ENCODE results near the gene TFEC.

The TFEC gene

DNA sequence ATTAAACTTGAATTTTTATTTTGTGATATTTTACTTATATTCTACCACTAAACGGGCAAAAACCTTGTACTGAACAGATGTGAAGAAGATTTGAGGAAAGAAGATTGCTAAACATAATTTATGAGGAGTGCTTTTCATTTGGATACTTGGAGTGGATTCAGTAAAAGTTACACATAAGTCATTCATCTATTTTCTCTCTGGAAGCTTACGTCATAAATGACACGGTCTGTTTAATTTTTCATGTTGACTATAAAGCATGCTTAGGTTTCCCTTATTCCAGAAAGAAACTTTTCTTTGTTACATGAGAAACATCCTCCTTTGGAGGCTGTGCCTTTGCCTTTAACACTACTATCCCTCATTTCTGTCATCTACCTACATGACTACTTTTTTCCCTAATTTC is 53.9 kb downstream of the TFEC start:
- no peak for DNase-seq
- H3K79me1 ChIP-seq (ENCODE audit: low read length): no peaks in the 10 kb centered on the region
- H3K27me3 ChIP-seq (ENCODE audit: insufficient read depth, low read length): no peaks in the 10 kb centered on the region
- no peak overlapping the region for H2BK5ac ChIP-seq (ENCODE audit: low read depth, low read length, poor library complexity)
- no peaks in the 10 kb centered on the region for H3K36me3 ChIP-seq (ENCODE audit: control insufficient read depth in 1 of 2, insufficient read depth in 2 of 2, low read length in 2 of 2)
- H3K79me2 ChIP-seq (ENCODE audit: control insufficient read depth, insufficient read depth, low read length, poor library complexity): no peaks in the 10 kb centered on the region
- no peak overlapping the region for H3K27ac ChIP-seq (ENCODE audit: low read depth, low read length)
- no peak overlapping the region for H3K23ac ChIP-seq (ENCODE audit: low read length)
- H3K4ac ChIP-seq (ENCODE audit: low read depth, low read length): no peak overlapping the region
- no peak overlapping the region for H3K4me2 ChIP-seq (ENCODE audit: low read length)
- H2BK12ac ChIP-seq (ENCODE audit: low read length): no peak overlapping the region
- no peak overlapping the region for H3K4me3 ChIP-seq (ENCODE audit: low read depth, low read length)
- H3K18ac ChIP-seq (ENCODE audit: low read length): no peak overlapping the region
- H3K9ac ChIP-seq (ENCODE audit: low read length): no peak overlapping the region
- H4K91ac ChIP-seq (ENCODE audit: low read depth, low read length): no peak overlapping the region
- H4K12ac ChIP-seq (ENCODE audit: low read depth, low read length): no peak overlapping the region
- no peak overlapping the region for H2AK5ac ChIP-seq (ENCODE audit: low read length)
- no peaks in the 10 kb centered on the region for H3K9me3 ChIP-seq (ENCODE audit: insufficient read depth, low read depth, low read length)
- no peak overlapping the region for H4K8ac ChIP-seq (ENCODE audit: low read depth, low read length)
- no CpG with 5 or more reads among the region's 3 CpGs for WGBS (ENCODE audit: extremely low coverage, insufficient coverage, insufficient read length)
- H3K14ac ChIP-seq (ENCODE audit: low read length): no peak overlapping the region
- no peaks in the 10 kb centered on the region for H3K4me1 ChIP-seq (ENCODE audit: control insufficient read depth in 1 of 2, insufficient read depth in 2 of 2, low read length in 2 of 2)
- no peak overlapping the region for H2BK120ac ChIP-seq (ENCODE audit: insufficient read depth, low read length, poor library complexity)
- H2AFZ ChIP-seq (ENCODE audit: insufficient read depth, low read length, poor library complexity): no peak overlapping the region

DNA sequence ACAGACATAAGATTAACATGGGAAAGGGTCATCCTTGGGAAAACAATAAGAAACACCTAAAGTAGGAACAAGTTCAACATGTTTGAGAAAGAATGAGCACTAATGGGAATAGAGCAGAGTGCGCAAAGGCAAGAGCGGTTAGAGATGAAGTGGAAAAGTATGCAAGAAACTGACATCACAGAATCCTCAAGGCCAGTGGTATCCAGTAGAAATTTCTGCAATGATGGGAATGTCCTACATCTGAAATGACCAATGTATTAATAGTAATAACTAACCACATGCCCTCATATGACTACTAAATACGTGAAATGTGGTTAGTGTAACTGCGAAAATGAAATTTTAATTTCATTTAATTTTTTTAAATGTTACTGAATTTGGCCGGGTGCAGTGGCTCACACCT is 54.8 kb downstream of the TFEC start:
- WGBS (ENCODE audit: extremely low coverage, insufficient coverage, insufficient read length): no CpG with 5 or more reads among the region's 5 CpGs
- H2BK12ac ChIP-seq (ENCODE audit: low read length): no peak overlapping the region
- H4K91ac ChIP-seq (ENCODE audit: low read depth, low read length): no peak overlapping the region
- no peak overlapping the region for H3K27ac ChIP-seq (ENCODE audit: low read depth, low read length)
- no peak overlapping the region for H2BK120ac ChIP-seq (ENCODE audit: insufficient read depth, low read length, poor library complexity)
- H3K79me2 ChIP-seq (ENCODE audit: control insufficient read depth, insufficient read depth, low read length, poor library complexity): no peaks in the 10 kb centered on the region
- H3K79me1 ChIP-seq (ENCODE audit: low read length): no peaks in the 10 kb centered on the region
- H3K4me1 ChIP-seq (ENCODE audit: control insufficient read depth in 1 of 2, insufficient read depth in 2 of 2, low read length in 2 of 2): no peaks in the 10 kb centered on the region
- no peak overlapping the region for H3K9ac ChIP-seq (ENCODE audit: low read length)
- H3K23ac ChIP-seq (ENCODE audit: low read length): no peak overlapping the region
- no peaks in the 10 kb centered on the region for H3K9me3 ChIP-seq (ENCODE audit: insufficient read depth, low read depth, low read length)
- DNase-seq: peak; percentile 77 to 94
- no peak overlapping the region for H3K18ac ChIP-seq (ENCODE audit: low read length)
- no peaks in the 10 kb centered on the region for H3K27me3 ChIP-seq (ENCODE audit: insufficient read depth, low read length)
- no peak overlapping the region for H3K4me2 ChIP-seq (ENCODE audit: low read length)
- H4K8ac ChIP-seq (ENCODE audit: low read depth, low read length): no peak overlapping the region
- no peak overlapping the region for H2BK5ac ChIP-seq (ENCODE audit: low read depth, low read length, poor library complexity)
- no peaks in the 10 kb centered on the region for H3K36me3 ChIP-seq (ENCODE audit: control insufficient read depth in 1 of 2, insufficient read depth in 2 of 2, low read length in 2 of 2)
- no peak overlapping the region for H4K12ac ChIP-seq (ENCODE audit: low read depth, low read length)
- no peak overlapping the region for H2AFZ ChIP-seq (ENCODE audit: insufficient read depth, low read length, poor library complexity)
- no peak overlapping the region for H3K14ac ChIP-seq (ENCODE audit: low read length)
- no peak overlapping the region for H2AK5ac ChIP-seq (ENCODE audit: low read length)
- H3K4ac ChIP-seq (ENCODE audit: low read depth, low read length): no peak overlapping the region
- H3K4me3 ChIP-seq (ENCODE audit: low read depth, low read length): no peak overlapping the region

DNA sequence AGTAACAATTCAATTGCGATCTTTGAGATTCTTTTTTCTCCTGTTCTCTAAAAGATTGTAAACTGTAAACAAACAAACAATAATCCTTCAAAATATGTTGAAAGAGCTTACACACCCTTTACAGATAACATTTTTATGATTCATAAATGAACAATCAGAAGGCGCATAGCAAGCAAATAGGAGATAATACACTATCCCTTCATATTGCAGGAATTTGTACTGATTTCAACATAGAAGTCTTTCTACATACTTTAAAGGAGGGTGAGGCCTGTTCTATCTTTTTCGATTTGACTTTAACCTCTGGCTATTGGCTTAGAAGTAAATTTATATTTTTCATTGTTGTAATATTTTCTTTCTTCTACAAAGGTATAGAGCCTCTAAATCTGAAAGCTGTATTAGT is 57.2 kb downstream of the TFEC start:
- no peak overlapping the region for H3K4me2 ChIP-seq (ENCODE audit: low read length)
- H3K4ac ChIP-seq (ENCODE audit: low read depth, low read length): no peak overlapping the region
- H3K27ac ChIP-seq (ENCODE audit: low read depth, low read length): no peak overlapping the region
- no peak overlapping the region for H3K14ac ChIP-seq (ENCODE audit: low read length)
- H3K9ac ChIP-seq (ENCODE audit: low read length): no peak overlapping the region
- H3K4me1 ChIP-seq (ENCODE audit: control insufficient read depth in 1 of 2, insufficient read depth in 2 of 2, low read length in 2 of 2): no peaks in the 10 kb centered on the region
- peak; percentile 19 to 88 for DNase-seq
- no peaks in the 10 kb centered on the region for H3K27me3 ChIP-seq (ENCODE audit: insufficient read depth, low read length)
- H3K36me3 ChIP-seq (ENCODE audit: control insufficient read depth in 1 of 2, insufficient read depth in 2 of 2, low read length in 2 of 2): no peaks in the 10 kb centered on the region
- H3K23ac ChIP-seq (ENCODE audit: low read length): no peak overlapping the region
- H2AFZ ChIP-seq (ENCODE audit: insufficient read depth, low read length, poor library complexity): no peak overlapping the region
- no peak overlapping the region for H3K18ac ChIP-seq (ENCODE audit: low read length)
- H4K8ac ChIP-seq (ENCODE audit: low read depth, low read length): no peak overlapping the region
- H2BK12ac ChIP-seq (ENCODE audit: low read length): no peak overlapping the region
- no peak overlapping the region for H4K91ac ChIP-seq (ENCODE audit: low read depth, low read length)
- no peak overlapping the region for H4K12ac ChIP-seq (ENCODE audit: low read depth, low read length)
- H3K79me1 ChIP-seq (ENCODE audit: low read length): no peaks in the 10 kb centered on the region
- no peaks in the 10 kb centered on the region for H3K79me2 ChIP-seq (ENCODE audit: control insufficient read depth, insufficient read depth, low read length, poor library complexity)
- H2AK5ac ChIP-seq (ENCODE audit: low read length): no peak overlapping the region
- H3K9me3 ChIP-seq (ENCODE audit: insufficient read depth, low read depth, low read length): no peaks in the 10 kb centered on the region
- no peak overlapping the region for H3K4me3 ChIP-seq (ENCODE audit: low read depth, low read length)
- no CpG with 5 or more reads among the region's 3 CpGs for WGBS (ENCODE audit: extremely low coverage, insufficient coverage, insufficient read length)
- H2BK120ac ChIP-seq (ENCODE audit: insufficient read depth, low read length, poor library complexity): no peak overlapping the region
- H2BK5ac ChIP-seq (ENCODE audit: low read depth, low read length, poor library complexity): no peak overlapping the region

DNA sequence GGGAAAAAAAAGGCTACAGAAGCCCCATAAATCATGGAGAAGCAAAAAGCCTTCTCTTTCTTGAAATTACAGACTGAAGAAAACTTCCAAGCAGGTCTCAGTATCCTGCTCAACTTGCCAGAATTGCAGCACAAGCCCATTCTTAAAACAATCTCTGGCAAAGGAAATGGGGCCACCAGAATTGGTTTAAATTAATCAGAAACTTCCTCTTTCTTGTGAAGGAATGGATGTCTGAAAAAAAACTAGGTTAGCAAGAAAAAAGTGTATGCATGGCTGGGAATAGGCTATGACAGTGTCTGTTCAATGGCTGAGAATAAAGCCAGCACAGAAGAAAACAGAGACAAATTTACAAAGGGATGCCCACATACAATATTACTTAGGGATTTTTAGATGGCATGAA is 59.1 kb downstream of the TFEC start:
- Histone ChIP-seq H4K12ac (ENCODE audit: low read depth, low read length) (no peak overlapping the region), H3K79me2 (ENCODE audit: control insufficient read depth, insufficient read depth, low read length, poor library complexity) (no peaks in the 10 kb centered on the region), H3K4me2 (ENCODE audit: low read length) (no peak overlapping the region), H3K14ac (ENCODE audit: low read length) (no peak overlapping the region), H3K27ac (ENCODE audit: low read depth, low read length) (no peak overlapping the region), H3K18ac (ENCODE audit: low read length) (no peak overlapping the region), H2BK5ac (ENCODE audit: low read depth, low read length, poor library complexity) (no peak overlapping the region), H4K8ac (ENCODE audit: low read depth, low read length) (no peak overlapping the region), H3K9me3 (ENCODE audit: insufficient read depth, low read depth, low read length) (no peaks in the 10 kb centered on the region), H3K79me1 (ENCODE audit: low read length) (no peaks in the 10 kb centered on the region), H3K4me1 (ENCODE audit: control insufficient read depth in 1 of 2, insufficient read depth in 2 of 2, low read length in 2 of 2) (no peaks in the 10 kb centered on the region), H3K9ac (ENCODE audit: low read length) (no peak overlapping the region), H2BK120ac (ENCODE audit: insufficient read depth, low read length, poor library complexity) (no peak overlapping the region), H3K23ac (ENCODE audit: low read length) (no peak overlapping the region), H3K4me3 (ENCODE audit: low read depth, low read length) (no peak overlapping the region), H3K36me3 (ENCODE audit: control insufficient read depth in 1 of 2, insufficient read depth in 2 of 2, low read length in 2 of 2) (no peaks in the 10 kb centered on the region), H2BK12ac (ENCODE audit: low read length) (no peak overlapping the region), H2AFZ (ENCODE audit: insufficient read depth, low read length, poor library complexity) (no peak overlapping the region), H3K27me3 (ENCODE audit: insufficient read depth, low read length) (no peaks in the 10 kb centered on the region), H4K91ac (ENCODE audit: low read depth, low read length) (no peak overlapping the region), H2AK5ac (ENCODE audit: low read length) (no peak overlapping the region), H3K4ac (ENCODE audit: low read depth, low read length) (no peak overlapping the region)
- DNase-seq: no peak

DNA sequence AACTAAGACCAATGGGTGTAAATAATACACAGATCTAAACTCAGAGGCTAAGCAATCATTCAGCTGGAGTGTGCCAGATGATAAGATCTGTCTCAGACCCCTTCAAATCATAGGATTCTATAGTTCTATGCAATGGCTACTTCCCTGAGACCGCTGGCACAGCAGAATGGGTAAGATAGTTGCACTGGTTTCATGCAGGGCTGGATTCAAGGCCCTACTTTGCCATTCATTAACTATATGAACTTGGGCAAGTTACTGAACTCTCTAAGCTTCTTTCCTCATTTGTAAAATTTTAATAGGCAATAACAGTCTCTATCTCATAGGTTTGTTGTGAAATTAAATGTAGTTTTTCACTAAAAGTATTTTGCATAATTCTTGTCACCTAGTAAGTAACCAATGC is 62.0 kb downstream of the TFEC start:
- H3K79me2 ChIP-seq (ENCODE audit: control insufficient read depth, insufficient read depth, low read length, poor library complexity): no peaks in the 10 kb centered on the region
- no peaks in the 10 kb centered on the region for H3K36me3 ChIP-seq (ENCODE audit: control insufficient read depth in 1 of 2, insufficient read depth in 2 of 2, low read length in 2 of 2)
- no peaks in the 10 kb centered on the region for H3K27me3 ChIP-seq (ENCODE audit: insufficient read depth, low read length)
- DNase-seq: no peak
- H3K79me1 ChIP-seq (ENCODE audit: low read length): no peaks in the 10 kb centered on the region
- WGBS (ENCODE audit: extremely low coverage, insufficient coverage, insufficient read length): no CpG with 5 or more reads among the region's 1 CpG
- no peak overlapping the region for H2BK120ac ChIP-seq (ENCODE audit: insufficient read depth, low read length, poor library complexity)
- H3K4ac ChIP-seq (ENCODE audit: low read depth, low read length): no peak overlapping the region
- H3K14ac ChIP-seq (ENCODE audit: low read length): no peak overlapping the region
- no peak overlapping the region for H3K27ac ChIP-seq (ENCODE audit: low read depth, low read length)
- no peak overlapping the region for H3K18ac ChIP-seq (ENCODE audit: low read length)
- no peak overlapping the region for H3K23ac ChIP-seq (ENCODE audit: low read length)
- H4K12ac ChIP-seq (ENCODE audit: low read depth, low read length): no peak overlapping the region
- H2AFZ ChIP-seq (ENCODE audit: insufficient read depth, low read length, poor library complexity): no peak overlapping the region
- H2BK5ac ChIP-seq (ENCODE audit: low read depth, low read length, poor library complexity): no peak overlapping the region
- no peak overlapping the region for H3K4me2 ChIP-seq (ENCODE audit: low read length)
- no peak overlapping the region for H2AK5ac ChIP-seq (ENCODE audit: low read length)
- no peak overlapping the region for H4K8ac ChIP-seq (ENCODE audit: low read depth, low read length)
- no peaks in the 10 kb centered on the region for H3K9me3 ChIP-seq (ENCODE audit: insufficient read depth, low read depth, low read length)
- no peak overlapping the region for H2BK12ac ChIP-seq (ENCODE audit: low read length)
- no peaks in the 10 kb centered on the region for H3K4me1 ChIP-seq (ENCODE audit: control insufficient read depth in 1 of 2, insufficient read depth in 2 of 2, low read length in 2 of 2)
- H3K9ac ChIP-seq (ENCODE audit: low read length): no peak overlapping the region
- no peak overlapping the region for H3K4me3 ChIP-seq (ENCODE audit: low read depth, low read length)
- H4K91ac ChIP-seq (ENCODE audit: low read depth, low read length): no peak overlapping the region

Measured in trophoblast cell (in vitro differentiated cells and primary cell).